ENCODE results near the gene ADGRA3. TPM values are rescaled to one million over a fixed set of nuclear protein-coding genes. Genes with fewer than 3 reads are reported as not detected.

Gene ADGRA3
- polyA plus RNA-seq, 1 of the 3 experiments (the other 2 are of a cell fraction), result 11.8 TPM

DNA sequence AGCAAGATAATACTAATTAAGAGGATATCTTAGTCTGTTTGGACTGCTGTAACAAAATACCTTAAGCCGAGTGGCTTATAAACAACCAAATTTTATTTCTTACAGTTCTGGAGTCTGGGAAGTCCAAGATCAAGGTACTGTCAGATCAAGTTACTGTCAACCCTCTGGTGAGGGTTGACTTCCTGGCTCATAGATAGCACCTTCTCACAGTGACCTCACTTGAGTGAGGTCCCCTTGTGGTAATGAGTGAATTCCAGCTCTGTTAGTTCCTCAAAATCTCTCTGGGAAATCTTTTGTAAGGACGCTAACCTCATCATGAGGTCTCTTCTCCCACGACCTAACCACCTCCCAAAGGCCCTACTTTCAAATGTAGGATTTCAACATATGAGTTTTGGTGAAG is 36.9 kb upstream of the ADGRA3 start (continued):
- no peak for TF ChIP-seq TAF1 (IDR thresholded peaks at IDR 0.05; ENCODE audit: borderline replicate concordance, low read depth, low read length)
- TF ChIP-seq RXRA (IDR thresholded peaks at IDR 0.05; ENCODE audit: borderline replicate concordance, low read depth), result no peak
- TF ChIP-seq, protein P1, sequence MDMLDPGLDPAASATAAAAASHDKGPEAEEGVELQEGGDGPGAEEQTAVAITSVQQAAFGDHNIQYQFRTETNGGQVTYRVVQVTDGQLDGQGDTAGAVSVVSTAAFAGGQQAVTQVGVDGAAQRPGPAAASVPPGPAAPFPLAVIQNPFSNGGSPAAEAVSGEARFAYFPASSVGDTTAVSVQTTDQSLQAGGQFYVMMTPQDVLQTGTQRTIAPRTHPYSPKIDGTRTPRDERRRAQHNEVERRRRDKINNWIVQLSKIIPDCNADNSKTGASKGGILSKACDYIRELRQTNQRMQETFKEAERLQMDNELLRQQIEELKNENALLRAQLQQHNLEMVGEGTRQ (IDR thresholded peaks at IDR 0.05; ENCODE audit: borderline replicate concordance, low read depth, low read length), result no peak
- TF ChIP-seq FOXM1 (IDR thresholded peaks at IDR 0.05; ENCODE audit: low read depth), result no peak

DNA sequence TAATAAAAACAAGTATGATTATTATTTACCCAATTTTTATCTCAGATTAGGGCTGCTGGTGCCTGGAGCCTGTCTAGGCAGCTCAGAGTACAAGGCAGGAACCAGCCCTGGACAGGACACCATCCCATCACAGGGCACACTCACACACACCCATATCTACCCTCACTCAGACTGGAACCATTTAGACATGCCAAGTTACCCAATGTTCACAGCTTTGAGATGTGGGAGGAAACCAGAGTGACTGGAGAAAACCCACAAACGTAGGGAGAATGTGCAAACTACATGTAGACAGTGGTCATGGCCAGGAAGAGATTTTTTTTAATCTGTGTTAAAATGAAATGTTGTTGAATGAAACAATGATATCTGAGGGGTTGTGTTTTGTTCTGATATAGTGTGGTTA is 35.7 kb upstream of the ADGRA3 start:
- POLR2A ChIA-PET, result no interaction called here
- H4K20me1 ChIP-seq (ENCODE audit: insufficient read depth), result no peaks in the 10 kb centered on the region
- H3K9me3 ChIP-seq, result no peaks in the 10 kb centered on the region
- H3K79me2 ChIP-seq (ENCODE audit: insufficient read depth), result no peaks in the 10 kb centered on the region
- TF ChIP-seq FOXM1 (IDR thresholded peaks at IDR 0.05; ENCODE audit: low read depth) (no peak), FOSL2 (IDR thresholded peaks at IDR 0.05; ENCODE audit: borderline replicate concordance, low read depth) (no peak), CHD2 (IDR thresholded peaks at IDR 0.05; ENCODE audit: low read length, partially characterized antibody) (no peak), YY1 (IDR thresholded peaks at IDR 0.05; ENCODE audit: low read depth) (no peak), RFX5 (IDR thresholded peaks at IDR 0.05; ENCODE audit: low read length) (no peak), GATA2 (CRISPR knock-in tag; IDR thresholded peaks at IDR 0.05) (no peak), RAD21 (IDR thresholded peaks at IDR 0.05; ENCODE audit: low read length) (no peak), MXI1 (IDR thresholded peaks at IDR 0.05; ENCODE audit: low read depth, low read length) (no peak), NRF1 (IDR thresholded peaks at IDR 0.05; ENCODE audit: low read depth, low read length) (no peak), TCF12 (IDR thresholded peaks at IDR 0.05) (no peak), POLR2AphosphoS5 (IDR thresholded peaks at IDR 0.05; ENCODE audit: low read depth, low read length) (no peak), RCOR1 (IDR thresholded peaks at IDR 0.05; ENCODE audit: low read length) (no peak)
- TF ChIP-seq, protein P2, sequence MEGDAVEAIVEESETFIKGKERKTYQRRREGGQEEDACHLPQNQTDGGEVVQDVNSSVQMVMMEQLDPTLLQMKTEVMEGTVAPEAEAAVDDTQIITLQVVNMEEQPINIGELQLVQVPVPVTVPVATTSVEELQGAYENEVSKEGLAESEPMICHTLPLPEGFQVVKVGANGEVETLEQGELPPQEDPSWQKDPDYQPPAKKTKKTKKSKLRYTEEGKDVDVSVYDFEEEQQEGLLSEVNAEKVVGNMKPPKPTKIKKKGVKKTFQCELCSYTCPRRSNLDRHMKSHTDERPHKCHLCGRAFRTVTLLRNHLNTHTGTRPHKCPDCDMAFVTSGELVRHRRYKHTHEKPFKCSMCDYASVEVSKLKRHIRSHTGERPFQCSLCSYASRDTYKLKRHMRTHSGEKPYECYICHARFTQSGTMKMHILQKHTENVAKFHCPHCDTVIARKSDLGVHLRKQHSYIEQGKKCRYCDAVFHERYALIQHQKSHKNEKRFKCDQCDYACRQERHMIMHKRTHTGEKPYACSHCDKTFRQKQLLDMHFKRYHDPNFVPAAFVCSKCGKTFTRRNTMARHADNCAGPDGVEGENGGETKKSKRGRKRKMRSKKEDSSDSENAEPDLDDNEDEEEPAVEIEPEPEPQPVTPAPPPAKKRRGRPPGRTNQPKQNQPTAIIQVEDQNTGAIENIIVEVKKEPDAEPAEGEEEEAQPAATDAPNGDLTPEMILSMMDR (IDR thresholded peaks at IDR 0.05), result no peak
- TF ChIP-seq, protein P3, sequence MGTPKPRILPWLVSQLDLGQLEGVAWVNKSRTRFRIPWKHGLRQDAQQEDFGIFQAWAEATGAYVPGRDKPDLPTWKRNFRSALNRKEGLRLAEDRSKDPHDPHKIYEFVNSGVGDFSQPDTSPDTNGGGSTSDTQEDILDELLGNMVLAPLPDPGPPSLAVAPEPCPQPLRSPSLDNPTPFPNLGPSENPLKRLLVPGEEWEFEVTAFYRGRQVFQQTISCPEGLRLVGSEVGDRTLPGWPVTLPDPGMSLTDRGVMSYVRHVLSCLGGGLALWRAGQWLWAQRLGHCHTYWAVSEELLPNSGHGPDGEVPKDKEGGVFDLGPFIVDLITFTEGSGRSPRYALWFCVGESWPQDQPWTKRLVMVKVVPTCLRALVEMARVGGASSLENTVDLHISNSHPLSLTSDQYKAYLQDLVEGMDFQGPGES (IDR thresholded peaks at IDR 0.05; ENCODE audit: low read depth, low read length), result no peak
- TF ChIP-seq, protein P1 (IDR thresholded peaks at IDR 0.05; ENCODE audit: borderline replicate concordance, low read depth, low read length), result no peak
- TF ChIP-seq, protein P4, sequence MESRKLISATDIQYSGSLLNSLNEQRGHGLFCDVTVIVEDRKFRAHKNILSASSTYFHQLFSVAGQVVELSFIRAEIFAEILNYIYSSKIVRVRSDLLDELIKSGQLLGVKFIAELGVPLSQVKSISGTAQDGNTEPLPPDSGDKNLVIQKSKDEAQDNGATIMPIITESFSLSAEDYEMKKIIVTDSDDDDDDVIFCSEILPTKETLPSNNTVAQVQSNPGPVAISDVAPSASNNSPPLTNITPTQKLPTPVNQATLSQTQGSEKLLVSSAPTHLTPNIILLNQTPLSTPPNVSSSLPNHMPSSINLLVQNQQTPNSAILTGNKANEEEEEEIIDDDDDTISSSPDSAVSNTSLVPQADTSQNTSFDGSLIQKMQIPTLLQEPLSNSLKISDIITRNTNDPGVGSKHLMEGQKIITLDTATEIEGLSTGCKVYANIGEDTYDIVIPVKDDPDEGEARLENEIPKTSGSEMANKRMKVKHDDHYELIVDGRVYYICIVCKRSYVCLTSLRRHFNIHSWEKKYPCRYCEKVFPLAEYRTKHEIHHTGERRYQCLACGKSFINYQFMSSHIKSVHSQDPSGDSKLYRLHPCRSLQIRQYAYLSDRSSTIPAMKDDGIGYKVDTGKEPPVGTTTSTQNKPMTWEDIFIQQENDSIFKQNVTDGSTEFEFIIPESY (IDR thresholded peaks at IDR 0.05; ENCODE audit: borderline replicate concordance, low read depth), result no peak
- TF ChIP-seq, protein P5, sequence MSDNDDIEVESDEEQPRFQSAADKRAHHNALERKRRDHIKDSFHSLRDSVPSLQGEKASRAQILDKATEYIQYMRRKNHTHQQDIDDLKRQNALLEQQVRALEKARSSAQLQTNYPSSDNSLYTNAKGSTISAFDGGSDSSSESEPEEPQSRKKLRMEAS (IDR thresholded peaks at IDR 0.05; ENCODE audit: low read depth), result no peak
- H3K27ac ChIP-seq (ENCODE audit: low read depth in 2 of 2, low read length in 1 of 2), result no peak overlapping the region
- no peaks in the 10 kb centered on the region for H3K9me2 ChIP-seq
- CTCF ChIA-PET, result no interaction called here
- no peaks in the 10 kb centered on the region for H3K36me3 ChIP-seq (replicated peaks in 1 of 2; ENCODE audit: control insufficient read depth in 1 of 2, insufficient read depth in 2 of 2, low read length in 1 of 2)
- WGBS (ENCODE audit: low lambda C conversion rate), result 7% methylated on average over 1 of the region's 1 CpG
- no peaks in the 10 kb centered on the region for H3K27me3 ChIP-seq (ENCODE audit: insufficient read depth)
- no peak overlapping the region for H3K4me2 ChIP-seq
- no peaks in the 10 kb centered on the region for H3K4me1 ChIP-seq (ENCODE audit: control insufficient read depth in 1 of 2, insufficient read depth in 2 of 2, low read depth in 1 of 2, low read length in 1 of 2)
- H3K9ac ChIP-seq, result no peak overlapping the region
- H2AFZ ChIP-seq (ENCODE audit: low read depth), result no peak overlapping the region
- H3K4me3 ChIP-seq (ENCODE audit: low read depth in 2 of 2, low read length in 1 of 2), result no peak overlapping the region
- no peaks in the 10 kb centered on the region for H3F3A ChIP-seq (replicated peaks; ENCODE audit: insufficient read depth)
- no peak for DNase-seq
